HFF-Myc (cell line): ENCODE measurements around the gene CEACAM1.
A peak's percentile ranks its signal among the peaks of the same experiment; 100 is the strongest.
"Not testable (repeated sequence)": the region's sequence is repeated elsewhere in the genome, so short reads cannot be mapped to it uniquely, and the experiment has no call there.

Source experiments
- DNase-seq: peaks from one replicate; pipeline ENCODE4 v3.0.0-alpha.2; 2011; ENCODE audit warnings: low read depth; ENCODE audit errors: extremely low read depth
- H3K4me3 ChIP-seq: replicated peaks from 2 replicates; pipeline ENCODE4 v1.5.1; 2011; ENCODE audit warnings: low read depth, mild to moderate bottlenecking, control low read depth, low read length
- TF ChIP-seq, protein P1 (sequence below): IDR thresholded peaks from 2 replicates; pipeline ENCODE4 v1.5.1; 2012; ENCODE audit warnings: mild to moderate bottlenecking, low read depth, low read length, control low read depth; ENCODE audit errors: missing control alignments

CEACAM1 gene

DNA sequence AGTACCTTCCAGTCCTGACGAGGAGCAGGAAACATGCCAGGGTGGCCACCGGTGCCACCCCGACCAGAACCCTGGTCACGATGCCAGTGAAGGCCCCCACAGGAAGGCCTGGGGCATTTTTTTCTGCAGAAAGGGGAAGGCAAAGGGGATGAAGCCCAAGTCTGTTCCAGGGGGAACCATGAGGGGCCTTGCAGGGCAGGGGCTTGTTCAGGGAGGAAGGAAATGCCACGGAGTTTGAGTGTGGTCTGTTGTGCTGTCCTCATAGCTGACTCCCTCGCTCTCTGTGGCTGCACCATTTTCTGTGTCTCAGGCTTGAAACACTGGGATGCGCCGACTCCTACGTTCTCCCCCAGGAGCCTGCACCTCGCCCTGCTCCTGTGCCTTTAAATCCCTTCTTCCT lies 27.5 kb upstream of the CEACAM1 start:
- DNase-seq: no peak
- H3K4me3 ChIP-seq: no peak overlapping the region
- TF ChIP-seq, protein P1, sequence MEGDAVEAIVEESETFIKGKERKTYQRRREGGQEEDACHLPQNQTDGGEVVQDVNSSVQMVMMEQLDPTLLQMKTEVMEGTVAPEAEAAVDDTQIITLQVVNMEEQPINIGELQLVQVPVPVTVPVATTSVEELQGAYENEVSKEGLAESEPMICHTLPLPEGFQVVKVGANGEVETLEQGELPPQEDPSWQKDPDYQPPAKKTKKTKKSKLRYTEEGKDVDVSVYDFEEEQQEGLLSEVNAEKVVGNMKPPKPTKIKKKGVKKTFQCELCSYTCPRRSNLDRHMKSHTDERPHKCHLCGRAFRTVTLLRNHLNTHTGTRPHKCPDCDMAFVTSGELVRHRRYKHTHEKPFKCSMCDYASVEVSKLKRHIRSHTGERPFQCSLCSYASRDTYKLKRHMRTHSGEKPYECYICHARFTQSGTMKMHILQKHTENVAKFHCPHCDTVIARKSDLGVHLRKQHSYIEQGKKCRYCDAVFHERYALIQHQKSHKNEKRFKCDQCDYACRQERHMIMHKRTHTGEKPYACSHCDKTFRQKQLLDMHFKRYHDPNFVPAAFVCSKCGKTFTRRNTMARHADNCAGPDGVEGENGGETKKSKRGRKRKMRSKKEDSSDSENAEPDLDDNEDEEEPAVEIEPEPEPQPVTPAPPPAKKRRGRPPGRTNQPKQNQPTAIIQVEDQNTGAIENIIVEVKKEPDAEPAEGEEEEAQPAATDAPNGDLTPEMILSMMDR: no peak

DNA sequence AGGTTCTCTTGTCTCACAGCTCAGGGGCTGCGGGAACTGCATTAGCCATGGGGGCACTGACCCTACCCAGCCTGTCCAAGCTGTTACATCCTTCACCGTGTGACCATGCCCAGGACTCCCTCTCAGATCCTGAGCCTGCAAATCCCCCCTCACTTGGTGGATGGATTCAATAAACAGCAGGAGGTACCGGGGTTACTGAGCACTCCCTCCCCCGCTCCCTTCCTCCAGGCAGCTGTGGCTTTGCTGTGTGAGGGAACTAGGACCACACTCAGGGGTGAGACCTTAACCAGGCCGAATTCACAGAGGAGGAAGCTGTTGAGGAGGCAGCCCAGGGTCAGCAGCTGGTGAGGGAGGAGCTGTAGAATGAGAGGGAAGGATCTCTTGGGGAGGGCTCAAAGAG lies 27.0 kb upstream of the CEACAM1 start:
- no peak overlapping the region for H3K4me3 ChIP-seq
- DNase-seq: no peak
- TF ChIP-seq, protein P1: no peak

DNA sequence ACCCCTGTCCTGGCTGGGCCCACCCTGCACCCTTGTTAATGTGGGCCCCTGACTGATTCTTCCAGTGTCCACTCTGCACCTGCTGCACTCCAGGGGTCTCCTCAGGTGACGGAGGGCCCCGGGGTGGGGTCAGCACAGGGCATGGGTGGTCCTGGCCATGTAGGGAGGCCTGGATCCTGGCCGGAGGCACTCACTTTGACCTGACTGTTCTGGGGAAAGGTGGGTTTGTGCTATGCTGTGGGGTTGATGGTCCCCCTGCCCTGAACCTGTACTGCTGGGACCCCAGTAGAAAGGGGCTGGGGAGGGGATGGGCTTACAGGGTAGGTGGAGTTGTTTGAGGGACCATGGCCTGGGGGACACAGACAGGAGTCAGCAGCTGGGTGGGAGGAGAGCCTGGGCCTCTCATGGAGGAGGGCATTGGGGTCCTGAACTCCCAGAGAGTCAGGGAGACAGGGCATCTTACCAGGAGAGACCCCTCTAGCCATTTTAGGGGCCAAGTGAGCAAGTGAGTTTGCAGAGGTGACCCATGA lies 25.8 kb upstream of the CEACAM1 start:
- no peak for DNase-seq
- TF ChIP-seq, protein P1: no peak
- no peak overlapping the region for H3K4me3 ChIP-seq

DNA sequence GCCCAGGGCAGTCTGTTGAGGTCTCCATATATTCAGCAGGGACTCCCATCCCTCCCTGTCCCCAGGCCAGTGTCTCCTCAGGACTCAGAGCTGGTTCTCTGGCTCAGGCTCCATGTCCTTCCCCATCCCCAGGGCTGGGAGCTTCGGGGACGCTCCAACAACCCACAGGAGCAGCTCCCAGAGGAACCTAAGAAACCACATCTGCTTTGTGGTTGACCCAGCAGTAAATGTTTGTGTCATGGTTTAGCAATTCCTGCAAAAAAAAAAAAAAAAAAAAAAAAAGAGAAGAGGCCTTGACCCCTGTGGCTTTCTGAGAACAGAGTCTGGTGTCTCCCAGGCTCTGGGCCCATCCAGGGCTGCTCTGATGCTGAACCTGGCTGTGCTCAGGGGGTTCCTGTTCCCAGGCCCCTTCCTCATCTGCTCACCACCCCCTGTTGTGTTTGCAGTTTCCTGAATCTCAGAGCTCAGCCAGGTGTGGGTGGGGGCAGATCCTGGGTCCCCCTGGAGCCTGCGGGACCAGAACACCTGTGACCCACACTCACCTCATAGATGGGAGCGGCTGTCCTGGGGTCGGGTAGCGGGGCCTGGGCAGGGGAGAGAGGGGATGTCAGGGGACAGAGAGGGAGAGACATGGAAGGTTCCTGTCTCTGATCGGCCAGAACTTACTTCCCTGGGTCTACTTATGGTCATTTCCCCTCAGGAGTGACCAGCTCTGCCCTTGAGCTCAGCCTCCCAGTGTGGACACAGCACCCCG lies 25.2 kb upstream of the CEACAM1 start:
- no peak overlapping the region for H3K4me3 ChIP-seq
- peak; percentile 56 for DNase-seq
- TF ChIP-seq, protein P1: no peak

DNA sequence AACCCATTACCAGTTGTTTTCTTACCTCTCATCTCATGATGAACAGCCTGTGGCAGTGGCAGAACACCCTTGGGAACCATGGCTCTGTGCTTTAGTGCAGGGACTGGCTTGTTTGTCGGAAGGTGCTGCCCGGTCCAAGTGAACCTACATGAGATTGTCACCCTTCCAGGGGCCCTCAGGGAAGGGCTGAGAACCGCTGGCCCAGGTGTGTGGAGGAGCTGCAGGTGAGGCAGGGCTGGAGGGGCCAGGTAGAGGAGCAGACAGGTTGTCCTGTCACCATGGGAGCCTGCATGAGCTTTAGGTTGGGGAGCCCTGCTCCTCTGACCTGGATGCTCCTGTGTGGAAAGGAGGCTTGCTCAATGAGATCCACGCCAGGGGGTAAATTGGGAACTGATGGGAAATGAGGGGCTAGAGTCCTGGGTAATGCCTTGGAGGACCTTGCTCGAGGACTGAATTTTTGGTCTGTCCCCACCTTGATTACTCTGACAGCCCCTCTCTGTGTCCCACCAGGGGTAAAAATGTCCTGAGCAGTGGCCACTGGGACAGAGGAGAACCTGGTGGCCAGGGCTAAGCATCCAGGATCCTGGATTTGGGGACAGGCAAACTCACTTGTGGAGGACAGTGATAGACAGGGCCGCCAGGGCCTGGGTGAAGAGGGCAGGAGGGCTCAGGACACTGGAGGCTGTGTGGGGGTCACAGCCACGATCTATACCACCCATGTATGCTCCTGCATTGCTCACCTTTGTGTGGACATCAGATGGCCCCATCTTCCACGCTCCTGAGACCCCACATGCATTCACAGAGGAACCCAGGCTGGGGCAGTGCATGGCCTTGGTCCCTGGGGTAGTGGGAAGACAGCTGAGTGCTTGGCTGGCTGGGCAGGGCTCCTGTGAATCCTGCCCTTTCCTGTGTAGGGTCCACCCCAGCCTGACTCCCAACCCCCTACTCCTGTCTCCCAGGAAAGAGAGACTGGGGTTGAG lies 24.1 kb upstream of the CEACAM1 start:
- H3K4me3 ChIP-seq: no peak overlapping the region
- DNase-seq: no peak
- TF ChIP-seq, protein P1: no peak

DNA sequence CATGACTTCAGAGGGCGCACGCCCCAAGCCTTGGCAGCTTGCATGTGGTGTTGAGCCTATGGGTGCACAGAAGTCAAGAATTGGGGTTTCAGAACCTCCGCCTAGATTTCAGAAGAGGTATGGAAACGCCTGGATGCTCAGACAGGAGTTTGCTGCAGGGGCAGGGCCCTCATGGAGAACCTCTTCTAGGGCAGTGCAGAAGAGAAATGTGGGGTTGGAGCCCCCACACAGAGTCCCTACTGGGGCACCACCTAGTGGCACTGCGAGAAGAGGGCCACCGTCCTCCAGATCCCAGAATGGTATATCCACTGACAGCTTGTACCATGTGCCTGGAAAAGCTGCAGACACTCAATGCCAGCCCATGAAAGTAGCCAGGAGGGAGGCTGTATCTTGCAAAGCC lies 22.2 kb upstream of the CEACAM1 start:
- DNase-seq, H3K4me3 ChIP-seq: not testable (repeated sequence)

DNA sequence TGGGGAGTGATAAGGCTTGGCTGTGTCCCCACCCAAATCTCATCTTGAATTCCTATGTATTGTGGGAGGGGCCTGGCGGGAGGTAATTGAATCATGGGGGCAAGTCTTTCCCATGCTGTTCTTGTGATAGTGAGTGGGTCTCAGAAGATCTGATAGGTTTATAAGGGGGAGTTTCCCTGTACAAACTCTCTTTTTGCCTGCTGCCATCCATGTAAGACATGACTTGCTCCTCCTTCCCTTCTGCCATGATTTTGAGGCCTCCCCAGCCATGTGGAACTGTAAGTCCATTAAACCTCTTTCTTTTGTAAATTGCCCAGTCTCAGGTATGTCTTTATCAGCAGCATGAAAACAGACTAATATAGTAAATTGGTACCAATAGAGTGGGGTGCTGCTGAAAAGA lies 20.8 kb upstream of the CEACAM1 start:
- not testable (repeated sequence) for H3K4me3 ChIP-seq, DNase-seq
